Epithelial cell of proximal tubule (primary cell): ENCODE measurements around the gene OPTN. TPM values are rescaled to one million over a fixed set of nuclear protein-coding genes. Genes with fewer than 3 reads are reported as not detected.

Source experiments
- DNase-seq: peaks from one replicate; pipeline ENCODE4 v3.0.0-alpha.2; 2011; ENCODE audit warnings: low read depth
- H3K4me3 ChIP-seq: 2 replicates; pipeline ENCODE4 v1.5.1; 2011; ENCODE audit warnings: low read depth, mild to moderate bottlenecking, low read length
- CTCF ChIP-seq: conservative IDR thresholded peaks from 2 replicates; pipeline ENCODE4 v1.5.1; 2012; ENCODE audit warnings: low read depth, mild to moderate bottlenecking, low read length
- total RNA-seq: library from RNA; depleted of rRNA; stranded (reverse); fragments of >200 nt; gene quantifications from 2 replicates; pipeline ENCODE4 v1.2.3, GENCODE V29; 2015

The OPTN gene
- total RNA-seq, 1 donor from 2014 or later, result 64.4 TPM

- TF ChIP-seq CTCF, result no peak
These were observed 6.6 kb downstream of the OPTN start for GRCh38 chr10:13106387-13107045.

DNA sequence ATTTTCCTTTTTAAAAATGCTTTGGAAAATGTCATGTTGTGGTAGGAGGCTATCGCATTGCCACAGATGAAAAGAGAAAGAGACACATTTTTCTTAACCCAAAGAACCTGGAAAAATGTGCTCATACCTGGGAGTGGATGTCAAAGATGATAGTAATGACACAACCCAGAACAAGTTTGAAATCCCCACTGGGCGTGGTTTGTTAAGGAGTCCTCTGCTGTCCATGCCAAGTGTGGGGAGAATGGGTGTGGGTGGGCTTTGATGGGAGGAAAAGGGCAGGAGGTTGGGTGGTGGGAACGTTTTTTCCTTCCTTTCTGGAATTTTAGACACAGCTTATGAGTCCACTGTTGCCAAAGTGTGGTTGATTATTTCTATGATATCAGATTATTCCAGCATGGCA is 10.9 kb downstream of the OPTN start:
- H3K4me3 ChIP-seq, result no peak overlapping the region
- TF ChIP-seq CTCF, result no peak
- no peak for DNase-seq

More at GRCh38 chr10:13106387-13107045, 6.6 kb downstream of the OPTN start:
- H3K4me3 ChIP-seq, result no peak overlapping the region
- no peak for DNase-seq

GRCh38 chr10:13113544-13113943 is 13.6 kb downstream of the OPTN start:
- H3K4me3 ChIP-seq, result no peak overlapping the region
- TF ChIP-seq CTCF, result no peak
- no peak for DNase-seq

GRCh38 chr10:13115832-13116803 is 16.2 kb downstream of the OPTN start:
- no peak overlapping the region for H3K4me3 ChIP-seq
- DNase-seq, result no peak
- no peak for TF ChIP-seq CTCF

GRCh38 chr10:13117841-13118783 is 18.1 kb downstream of the OPTN start:
- H3K4me3 ChIP-seq, result no peak overlapping the region
- no peak for TF ChIP-seq CTCF
- DNase-seq, result no peak

DNA sequence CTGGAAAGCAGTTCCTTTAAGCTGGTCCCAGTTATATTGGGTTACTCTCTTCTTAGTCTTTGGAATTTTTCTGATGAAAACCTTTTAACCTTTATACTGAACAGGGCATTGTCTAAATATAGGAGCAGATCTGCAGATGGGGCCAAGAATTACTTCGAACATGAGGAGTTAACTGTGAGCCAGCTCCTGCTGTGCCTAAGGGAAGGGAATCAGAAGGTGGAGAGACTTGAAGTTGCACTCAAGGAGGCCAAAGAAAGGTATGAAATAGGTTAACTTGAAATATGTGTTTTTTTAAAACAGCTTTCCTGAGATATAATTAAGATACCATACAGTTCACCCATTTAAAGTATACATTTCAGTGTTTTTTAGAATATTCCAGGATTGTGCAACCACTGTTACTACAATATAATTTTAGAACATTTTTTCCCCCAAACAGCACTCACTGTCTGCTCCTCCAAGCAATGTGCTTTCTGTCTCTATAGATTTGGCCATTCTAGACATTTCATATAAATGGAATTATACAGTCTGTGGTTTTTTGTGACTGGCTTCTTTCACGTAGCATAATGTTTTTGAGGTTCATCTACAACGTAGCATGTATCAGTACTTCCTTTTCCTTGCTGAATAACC is 18.9 kb downstream of the OPTN start:
- no peak for DNase-seq
- no peak for TF ChIP-seq CTCF

More for the DNA sequence above, 18.9 kb downstream of the OPTN start:
- no peak overlapping the region for H3K4me3 ChIP-seq
